Effector memory CD8-positive, alpha-beta T cell (primary cell): ENCODE data around the gene IL1RAPL2.
"Not testable (repeated sequence)": the region's sequence is repeated elsewhere in the genome, so short reads cannot be mapped to it uniquely, and the experiment has no call there.

Experiments used
- ATAC-seq: fragments of 150-1000 bp; cut with Tn5 transposase; replicated peaks from 2 replicates; pipeline ENCODE4 v1.10.0; 2021; ENCODE audit warnings: mild to moderate bottlenecking, moderate library complexity
- DNase-seq, 3 experiments: peaks; one replicate each; pipeline ENCODE4 v3.0.0; 2021
- H3K27ac Mint-ChIP-seq, 2 donors: one replicate each; pipeline ENCODE4 v1.8.0; 2022; ENCODE audit warnings: mild to moderate bottlenecking in 2 of 2, mixed read lengths in 2 of 2, moderate library complexity in 2 of 2
- H3K27me3 Mint-ChIP-seq, 2 donors: one replicate each; pipeline ENCODE4 v1.8.0; 2022; ENCODE audit warnings: mixed read lengths in 2 of 2
- H3K36me3 Mint-ChIP-seq: one replicate; pipeline ENCODE4 v1.8.0; 2022; ENCODE audit warnings: mild to moderate bottlenecking, moderate library complexity, mixed read lengths; ENCODE audit not compliant: insufficient read depth
- H3K4me1 Mint-ChIP-seq, 2 donors: one replicate each; pipeline ENCODE4 v1.8.0; 2022; ENCODE audit warnings: low read depth in 2 of 2, mixed read lengths in 2 of 2
- H3K4me3 Mint-ChIP-seq, 2 donors: one replicate each; pipeline ENCODE4 v1.8.0; 2022; ENCODE audit warnings: mild to moderate bottlenecking in 2 of 2, mixed read lengths in 2 of 2, moderate library complexity in 2 of 2
- H3K9me3 Mint-ChIP-seq, 2 donors: one replicate each; pipeline ENCODE4 v1.8.0; 2022; ENCODE audit warnings: mixed read lengths in 2 of 2

The IL1RAPL2 gene

GRCh38 chrX:104842646-104843045, 276.6 kb downstream of the IL1RAPL2 start:
- Mint-ChIP-seq H3K27ac (no peak overlapping the region), H3K4me3 (no peak overlapping the region), H3K9me3 (peaks cover 3 to 15% of the 10 kb centered on the region in 2 donors), H3K27me3 (no peaks in the 10 kb centered on the region), H3K36me3 (no peaks in the 10 kb centered on the region), H3K4me1 (no peaks in the 10 kb centered on the region)
- no peak for ATAC-seq
- no peak for DNase-seq

GRCh38 chrX:104852241-104852640, 286.2 kb downstream of the IL1RAPL2 start:
- Mint-ChIP-seq H3K4me3 (no peak overlapping the region), H3K9me3 (no peaks in the 10 kb centered on the region), H3K27me3 (no peaks in the 10 kb centered on the region), H3K27ac (no peak overlapping the region), H3K36me3 (no peaks in the 10 kb centered on the region), H3K4me1 (no peaks in the 10 kb centered on the region)
- DNase-seq (no peak), ATAC-seq (no peak)

- no peak for DNase-seq
- Mint-ChIP-seq H3K36me3 (no peaks in the 10 kb centered on the region), H3K4me3 (no peak overlapping the region), H3K4me1 (no peaks in the 10 kb centered on the region), H3K27me3 (no peaks in the 10 kb centered on the region), H3K27ac (no peak overlapping the region), H3K9me3 (no peaks in the 10 kb centered on the region)
- no peak for ATAC-seq
Observed at GRCh38 chrX:104854188-104854587, 288.2 kb downstream of the IL1RAPL2 start.

- Mint-ChIP-seq H3K9me3 (no peaks in the 10 kb centered on the region), H3K4me3 (no peak overlapping the region), H3K36me3 (no peaks in the 10 kb centered on the region), H3K27me3 (no peaks in the 10 kb centered on the region), H3K4me1 (no peaks in the 10 kb centered on the region), H3K27ac (no peak overlapping the region)
- DNase-seq (no peak), ATAC-seq (no peak)
Observed at GRCh38 chrX:104854790-104855340, 288.9 kb downstream of the IL1RAPL2 start.

GRCh38 chrX:104863466-104863865, 297.5 kb downstream of the IL1RAPL2 start:
- DNase-seq: no peak

GRCh38 chrX:104864296-104864695, 298.3 kb downstream of the IL1RAPL2 start:
- Mint-ChIP-seq H3K4me1 (no peaks in the 10 kb centered on the region), H3K36me3 (no peaks in the 10 kb centered on the region), H3K4me3 (no peak overlapping the region), H3K27ac (no peak overlapping the region), H3K27me3 (no peaks in the 10 kb centered on the region), H3K9me3 (no peaks in the 10 kb centered on the region)
- no peak for DNase-seq
- ATAC-seq: no peak

More at GRCh38 chrX:104863466-104863865, 297.5 kb downstream of the IL1RAPL2 start:
- H3K4me3 Mint-ChIP-seq: no peak overlapping the region
- H3K27me3 Mint-ChIP-seq: no peaks in the 10 kb centered on the region
- no peaks in the 10 kb centered on the region for H3K9me3 Mint-ChIP-seq
- H3K36me3 Mint-ChIP-seq: no peaks in the 10 kb centered on the region
- no peak overlapping the region for H3K27ac Mint-ChIP-seq
- H3K4me1 Mint-ChIP-seq: no peaks in the 10 kb centered on the region
- ATAC-seq: no peak

- no peaks in the 10 kb centered on the region for H3K4me1 Mint-ChIP-seq
- no peak overlapping the region for H3K4me3 Mint-ChIP-seq
- no peaks in the 10 kb centered on the region for H3K9me3 Mint-ChIP-seq
- DNase-seq: no peak
- H3K27ac Mint-ChIP-seq: no peak overlapping the region
- ATAC-seq: no peak
- no peaks in the 10 kb centered on the region for H3K36me3 Mint-ChIP-seq
- H3K27me3 Mint-ChIP-seq: no peaks in the 10 kb centered on the region
Observed at GRCh38 chrX:104877504-104877903, 311.5 kb downstream of the IL1RAPL2 start.

GRCh38 chrX:104902070-104902469, 336.1 kb downstream of the IL1RAPL2 start:
- DNase-seq: no peak
- no peaks in the 10 kb centered on the region for H3K4me1 Mint-ChIP-seq
- H3K36me3 Mint-ChIP-seq: no peaks in the 10 kb centered on the region
- no peaks in the 10 kb centered on the region for H3K27me3 Mint-ChIP-seq
- peaks cover 0 to 2% of the 10 kb centered on the region in 2 donors for H3K9me3 Mint-ChIP-seq
- no peak for ATAC-seq
- no peak overlapping the region for H3K4me3 Mint-ChIP-seq
- no peak overlapping the region for H3K27ac Mint-ChIP-seq

- not testable (repeated sequence) for H3K36me3 Mint-ChIP-seq, H3K9me3 Mint-ChIP-seq, H3K4me1 Mint-ChIP-seq, H3K27me3 Mint-ChIP-seq, ATAC-seq, DNase-seq
- Mint-ChIP-seq H3K27ac (peak overlapping the region in 1 of 2 donors; percentile 41), H3K4me3 (peak overlapping the region; percentile 8 to 56)
Observed at GRCh38 chrX:104909694-104910093, 343.7 kb downstream of the IL1RAPL2 start.

- Mint-ChIP-seq H3K27ac (no peak overlapping the region), H3K27me3 (no peaks in the 10 kb centered on the region), H3K4me1 (no peaks in the 10 kb centered on the region), H3K4me3 (no peak overlapping the region), H3K9me3 (no peaks in the 10 kb centered on the region), H3K36me3 (no peaks in the 10 kb centered on the region)
- no peak for DNase-seq
- ATAC-seq: no peak
Observed at GRCh38 chrX:104913348-104913747, 347.3 kb downstream of the IL1RAPL2 start.

- DNase-seq, H3K27ac Mint-ChIP-seq, H3K4me3 Mint-ChIP-seq, H3K27me3 Mint-ChIP-seq, H3K9me3 Mint-ChIP-seq, H3K36me3 Mint-ChIP-seq, ATAC-seq, H3K4me1 Mint-ChIP-seq: not testable (repeated sequence)
Observed at GRCh38 chrX:104914686-104915085, 348.7 kb downstream of the IL1RAPL2 start.

- no peak overlapping the region for H3K27ac Mint-ChIP-seq
- ATAC-seq (no peak), DNase-seq (no peak)
- H3K9me3 Mint-ChIP-seq: no peaks in the 10 kb centered on the region
- H3K4me1 Mint-ChIP-seq: no peaks in the 10 kb centered on the region
- no peaks in the 10 kb centered on the region for H3K27me3 Mint-ChIP-seq
- H3K4me3 Mint-ChIP-seq: no peak overlapping the region
- no peaks in the 10 kb centered on the region for H3K36me3 Mint-ChIP-seq
Observed at GRCh38 chrX:104918122-104918521, 352.1 kb downstream of the IL1RAPL2 start.

GRCh38 chrX:104921584-104922205, 355.7 kb downstream of the IL1RAPL2 start:
- Mint-ChIP-seq H3K9me3 (no peaks in the 10 kb centered on the region), H3K4me1 (no peaks in the 10 kb centered on the region), H3K27ac (no peak overlapping the region), H3K36me3 (no peaks in the 10 kb centered on the region), H3K27me3 (no peaks in the 10 kb centered on the region), H3K4me3 (no peak overlapping the region)
- no peak for ATAC-seq
- no peak for DNase-seq

GRCh38 chrX:104922206-104922621, 356.2 kb downstream of the IL1RAPL2 start:
- Mint-ChIP-seq H3K27ac (no peak overlapping the region), H3K4me1 (no peaks in the 10 kb centered on the region), H3K36me3 (no peaks in the 10 kb centered on the region), H3K9me3 (no peaks in the 10 kb centered on the region), H3K4me3 (no peak overlapping the region), H3K27me3 (no peaks in the 10 kb centered on the region)
- DNase-seq (peak; percentile 1 to 4 (median 2)), ATAC-seq (peak; percentile 73)
